Measurements from ENCODE around the gene MOB2. TPM values are rescaled to one million over a fixed set of nuclear protein-coding genes. Genes with fewer than 3 reads are reported as not detected.

Gene MOB2
- total RNA-seq, 1 experiment from 2014 or later = 22.7 TPM

DNA sequence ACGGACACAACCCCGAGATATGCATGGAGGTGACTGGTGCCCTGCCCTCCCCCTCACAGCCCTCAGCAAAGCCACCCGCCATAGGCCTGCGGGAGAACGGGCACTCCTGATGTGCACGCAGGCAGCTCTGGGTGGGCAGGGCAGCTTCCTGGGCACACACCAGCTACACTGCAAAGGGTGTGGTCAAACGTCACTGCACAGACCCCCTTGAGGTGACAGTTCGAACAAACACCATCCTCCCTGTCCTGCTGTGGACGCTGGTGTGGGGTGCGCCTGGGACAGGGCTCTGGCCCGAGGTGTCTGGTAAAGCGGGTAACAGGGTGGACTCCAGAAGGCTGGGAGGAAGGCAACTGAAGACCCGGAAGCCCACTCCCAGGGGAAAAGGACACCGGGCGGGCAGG lies 21.9 kb upstream of the MOB2 start:
- H3K27me3 Mint-ChIP-seq (ENCODE audit: low read depth) = no peaks in the 10 kb centered on the region

More for the DNA sequence above, 21.9 kb upstream of the MOB2 start:
- H3K36me3 Mint-ChIP-seq (ENCODE audit: insufficient read depth in 1 of 3, low read depth in 3 of 3) = no peaks in the 10 kb centered on the region
- Histone ChIP-seq H3K9ac (ENCODE audit: extremely low read depth, insufficient read length, low read length) (no peak overlapping the region), H4K8ac (replicated peaks; ENCODE audit: insufficient read length, low read depth, low read length) (no peak overlapping the region), H3K4me1 (ENCODE audit: insufficient read depth, low read length) (peaks cover 5% of the 10 kb centered on the region; the same call in 1 of the 2 replicates), H2BK5ac (ENCODE audit: insufficient read length, low read length) (no peak overlapping the region), H3K23me2 (ENCODE audit: insufficient read length, low read depth, low read length, poor library complexity, severe bottlenecking) (no peaks in the 10 kb centered on the region), H3K27me3 (ENCODE audit: insufficient read depth, low read length) (no peaks in the 10 kb centered on the region), H3K4me2 (ENCODE audit: insufficient read depth, insufficient read length, low read length) (no peak overlapping the region), H3T11ph (ENCODE audit: low read length) (no peak overlapping the region), H4K5ac (ENCODE audit: insufficient read length, low read depth, low read length) (no peak overlapping the region), H3K18ac (ENCODE audit: insufficient read length, low read depth, low read length) (no peak overlapping the region), H2BK120ac (ENCODE audit: low read depth, low read length, poor library complexity, severe bottlenecking) (no peak overlapping the region), H3K23ac (ENCODE audit: insufficient read length, low read depth, low read length) (no peak overlapping the region), H4K91ac (ENCODE audit: insufficient read length, low read depth, low read length) (no peak overlapping the region), H3K79me2 (ENCODE audit: insufficient read depth, low read length) (no peaks in the 10 kb centered on the region; the same call in 1 of the 2 replicates), H3K9me3 (ENCODE audit: control insufficient read depth, low read depth, low read length) (no peaks in the 10 kb centered on the region), H3K14ac (ENCODE audit: insufficient read depth, low read length) (no peak overlapping the region; the same call in 1 of the 2 replicates), H3K79me1 (ENCODE audit: insufficient read depth, low read depth, low read length, poor library complexity, severe bottlenecking) (no peaks in the 10 kb centered on the region), H4K20me1 (ENCODE audit: control insufficient read depth, insufficient read depth, insufficient read length) (no peaks in the 10 kb centered on the region), H3K27ac (ENCODE audit: insufficient read length, low read depth, low read length) (no peak overlapping the region), H3K56ac (ENCODE audit: insufficient read length, low read depth, low read length) (no peak overlapping the region), H2AFZ (ENCODE audit: low read length) (no peak overlapping the region), H2BK15ac (ENCODE audit: low read depth, low read length) (no peak overlapping the region), H2AK5ac (ENCODE audit: insufficient read length, low read length) (no peak overlapping the region), H3K4ac (ENCODE audit: low read depth, low read length) (no peak overlapping the region), H2BK20ac (ENCODE audit: low read depth, low read length, poor library complexity, severe bottlenecking) (no peak overlapping the region), H2BK12ac (ENCODE audit: insufficient read length, low read depth, low read length) (no peak overlapping the region)
- H3K4me3 Mint-ChIP-seq = no peak overlapping the region
- WGBS (ENCODE audit: extremely low coverage, insufficient read length, low lambda C conversion rate) = no CpG with 5 or more reads among the region's 15 CpGs
- TF ChIP-seq, protein P1, sequence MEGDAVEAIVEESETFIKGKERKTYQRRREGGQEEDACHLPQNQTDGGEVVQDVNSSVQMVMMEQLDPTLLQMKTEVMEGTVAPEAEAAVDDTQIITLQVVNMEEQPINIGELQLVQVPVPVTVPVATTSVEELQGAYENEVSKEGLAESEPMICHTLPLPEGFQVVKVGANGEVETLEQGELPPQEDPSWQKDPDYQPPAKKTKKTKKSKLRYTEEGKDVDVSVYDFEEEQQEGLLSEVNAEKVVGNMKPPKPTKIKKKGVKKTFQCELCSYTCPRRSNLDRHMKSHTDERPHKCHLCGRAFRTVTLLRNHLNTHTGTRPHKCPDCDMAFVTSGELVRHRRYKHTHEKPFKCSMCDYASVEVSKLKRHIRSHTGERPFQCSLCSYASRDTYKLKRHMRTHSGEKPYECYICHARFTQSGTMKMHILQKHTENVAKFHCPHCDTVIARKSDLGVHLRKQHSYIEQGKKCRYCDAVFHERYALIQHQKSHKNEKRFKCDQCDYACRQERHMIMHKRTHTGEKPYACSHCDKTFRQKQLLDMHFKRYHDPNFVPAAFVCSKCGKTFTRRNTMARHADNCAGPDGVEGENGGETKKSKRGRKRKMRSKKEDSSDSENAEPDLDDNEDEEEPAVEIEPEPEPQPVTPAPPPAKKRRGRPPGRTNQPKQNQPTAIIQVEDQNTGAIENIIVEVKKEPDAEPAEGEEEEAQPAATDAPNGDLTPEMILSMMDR (conservative IDR thresholded peaks at IDR 0.05) = no peak
- H3K27ac Mint-ChIP-seq = peak overlapping the region in 2 of 3 experiments; percentile 23 to 47; a peak in 1 of 7 replicates
- H3K9me3 Mint-ChIP-seq = no peaks in the 10 kb centered on the region
- H3K4me1 Mint-ChIP-seq = peaks cover 20 to 41% of the 10 kb centered on the region in 2 experiments
- DNase-seq = no peak
